Measurements from ENCODE around the gene ZNF507. TPM values are rescaled to one million over a fixed set of nuclear protein-coding genes. Genes with fewer than 3 reads are reported as not detected.

The ZNF507 gene
- total and polyA plus RNA-seq, 2 of the 8 experiments (the other 6 are each of a cell fraction or from before 2014, with no cell fraction given): 8.6 to 28.8 TPM

DNA sequence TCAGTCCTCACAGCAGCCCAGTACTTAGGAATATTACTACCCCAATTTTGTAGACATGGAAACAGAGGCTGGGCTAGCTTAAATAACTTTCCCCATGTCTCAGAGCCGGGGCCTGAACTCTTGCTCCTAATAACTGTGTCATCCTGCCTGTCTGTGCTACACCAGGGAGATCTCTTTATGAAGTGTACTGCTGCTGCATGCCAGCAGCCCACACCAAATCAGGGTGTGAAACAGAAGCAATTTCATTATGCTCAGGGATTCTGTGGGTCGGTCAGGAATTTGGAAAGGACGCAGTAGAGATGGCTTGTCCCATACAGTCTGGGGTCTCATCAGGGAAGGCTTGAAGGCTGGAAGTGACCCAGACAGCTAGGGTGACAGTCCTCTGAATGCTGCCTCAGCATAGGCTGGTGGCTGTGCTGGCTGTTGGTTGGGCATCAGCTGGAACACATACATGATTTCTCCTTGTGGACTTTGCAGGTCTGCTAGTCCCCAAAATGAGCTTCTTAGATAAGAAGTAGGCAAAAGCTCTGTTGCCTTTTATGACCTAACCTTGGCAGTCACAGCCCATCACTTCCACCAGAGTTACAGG, 22.6 kb downstream of the ZNF507 start:
- H2AFZ ChIP-seq (ENCODE audit: low read length): no peak overlapping the region
- no peak overlapping the region for H2BK20ac ChIP-seq (ENCODE audit: low read length)
- H3K56ac ChIP-seq (replicated peaks; ENCODE audit: insufficient read length, low read depth, low read length): no peak overlapping the region
- H4K5ac ChIP-seq (ENCODE audit: insufficient read length, low read depth, low read length): no peak overlapping the region
- peaks cover 0 to 11% of the 10 kb centered on the region in 2 experiments for H4K20me1 ChIP-seq (replicated peaks in 1 of 2; ENCODE audit: control insufficient read depth in 1 of 2, insufficient read depth in 2 of 2, low read length in 2 of 2)
- H3K79me2 ChIP-seq (ENCODE audit: control insufficient read depth in 1 of 2, insufficient read depth in 2 of 2, low read length in 2 of 2): peaks cover 8 to 53% of the 10 kb centered on the region in 2 experiments
- WGBS, 2 experiments (ENCODE audit: extremely low coverage in 1 of 2, insufficient coverage in 1 of 2, insufficient read length in 1 of 2, insufficient replicate concordance in 2 of 2, low coverage in 1 of 2, low lambda C conversion rate in 2 of 2, missing lambda C conversion rate in 1 of 2): 95% methylated on average over 3 of the region's 3 CpGs; no CpG with 5 or more reads in 1 of the 2 experiments
- no peak overlapping the region for H2AK5ac ChIP-seq (ENCODE audit: low read depth, low read length)
- no peak overlapping the region for H2BK12ac ChIP-seq (ENCODE audit: low read depth, low read length)
- no peaks in the 10 kb centered on the region for H3K23me2 ChIP-seq (ENCODE audit: low read depth, low read length)
- no peaks in the 10 kb centered on the region for H3K27me3 ChIP-seq (replicated peaks in 1 of 4; ENCODE audit: control insufficient read depth in 3 of 4, extremely low read depth in 1 of 4, insufficient read depth in 3 of 4, low read length in 3 of 4)
- no peak overlapping the region for H3K4ac ChIP-seq (replicated peaks; ENCODE audit: insufficient read length, low read depth, low read length)
- no peak for TF ChIP-seq HDAC2 (IDR thresholded peaks at IDR 0.05; ENCODE audit: borderline replicate concordance in 1 of 2, low read depth in 2 of 2, low read length in 2 of 2)
- no peak for TF ChIP-seq CHD2 (IDR thresholded peaks at IDR 0.05; ENCODE audit: low read length)
- TF ChIP-seq JUND (IDR thresholded peaks at IDR 0.05; ENCODE audit: low read length): no peak
- TF ChIP-seq SRF (IDR thresholded peaks at IDR 0.05; ENCODE audit: low read depth, low read length): no peak
- no peak for TF ChIP-seq SIN3A (conservative IDR thresholded peaks at IDR 0.05 in 1 of 2, IDR thresholded peaks at IDR 0.05 in 1 of 2; ENCODE audit: low read depth in 1 of 2, low read length in 2 of 2)
- TF ChIP-seq KDM1A (IDR thresholded peaks at IDR 0.05; ENCODE audit: borderline replicate concordance, low read length): no peak
- TF ChIP-seq POU5F1 (IDR thresholded peaks at IDR 0.05; ENCODE audit: low read depth, low read length): no peak
- no peak for TF ChIP-seq CBX8 (IDR thresholded peaks at IDR 0.05; ENCODE audit: borderline replicate concordance, low read depth, low read length)
- TF ChIP-seq POLR2AphosphoS5 (IDR thresholded peaks at IDR 0.05; ENCODE audit: low read depth, low read length): no peak
- no peak overlapping the region for H4K91ac ChIP-seq (replicated peaks; ENCODE audit: insufficient read length, low read length)
- no peak overlapping the region for H2BK120ac ChIP-seq (replicated peaks; ENCODE audit: low read depth, low read length)
- H3K18ac ChIP-seq (ENCODE audit: extremely low read depth, low read length): no peak overlapping the region
- FAIRE-seq (no peak), DNase-seq (ENCODE audit: low read depth in 1 of 2, low spot score in 2 of 2) (no peak)
- H4K8ac ChIP-seq (ENCODE audit: extremely low read depth, insufficient read depth, low read length): no peak overlapping the region
- no peak overlapping the region for H3K23ac ChIP-seq (ENCODE audit: insufficient read length)
- no peak overlapping the region for H2BK15ac ChIP-seq (ENCODE audit: low read length)
- H3K14ac ChIP-seq (ENCODE audit: insufficient read length): no peak overlapping the region
- peaks cover 0 to 4% (median 0%) of the 10 kb centered on the region in 4 experiments; a peak in 2 of 7 replicates for H3K4me1 ChIP-seq (replicated peaks in 1 of 4; ENCODE audit: control insufficient read depth in 3 of 4, insufficient read depth in 4 of 4, low read length in 3 of 4)
- H3K9ac ChIP-seq (replicated peaks in 1 of 4; ENCODE audit: extremely low read depth in 1 of 4, low read depth in 3 of 4, low read length in 3 of 4): no peak overlapping the region
- CTCF ChIA-PET (ENCODE audit: partially characterized antibody): interaction anchor here (0.8 to 2.1 kb wide), 5 partner anchors 9 to 144 kb away, joined by 3 to 5 read pairs (median 3); no protein-coding TSS in a partner anchor
- no peaks in the 10 kb centered on the region; the same call in 1 of the 2 replicates for H3K79me1 ChIP-seq (ENCODE audit: low read depth, low read length)
- H3K4me2 ChIP-seq (ENCODE audit: insufficient read depth in 1 of 2, low read depth in 2 of 2, low read length in 2 of 2): no peak overlapping the region
- H3K4me3 ChIP-seq (ENCODE audit: extremely low read depth in 1 of 4, insufficient read depth in 2 of 4, low read depth in 3 of 4, low read length in 4 of 4): no peak overlapping the region
- peaks cover 8 to 22% (median 16%) of the 10 kb centered on the region in 4 experiments for H3K36me3 ChIP-seq (ENCODE audit: control insufficient read depth in 2 of 4, insufficient read depth in 4 of 4, low read length in 3 of 4)
- no peak overlapping the region for H3K27ac ChIP-seq (ENCODE audit: low read depth, low read length)
- H3K9me3 ChIP-seq (ENCODE audit: insufficient read depth in 2 of 2, low read depth in 1 of 2, low read length in 1 of 2): no peaks in the 10 kb centered on the region
- H2BK5ac ChIP-seq (ENCODE audit: low read depth, low read length): no peak overlapping the region
- POLR2A ChIA-PET (ENCODE audit: partially characterized antibody): interaction anchor here (1.1 to 1.9 kb wide), 3 partner anchors 9 to 58 kb away, joined by 3 to 4 read pairs (median 3); no protein-coding TSS in a partner anchor
